CD4-positive, alpha-beta T cell treated with Interleukin-21 for 1 hour (primary cell): Measurements from ENCODE around the gene FIZ1.

Source experiments
- DNase-seq: peaks from one replicate; pipeline ENCODE4 v3.0.0-alpha.2; 2020

Gene FIZ1

DNA sequence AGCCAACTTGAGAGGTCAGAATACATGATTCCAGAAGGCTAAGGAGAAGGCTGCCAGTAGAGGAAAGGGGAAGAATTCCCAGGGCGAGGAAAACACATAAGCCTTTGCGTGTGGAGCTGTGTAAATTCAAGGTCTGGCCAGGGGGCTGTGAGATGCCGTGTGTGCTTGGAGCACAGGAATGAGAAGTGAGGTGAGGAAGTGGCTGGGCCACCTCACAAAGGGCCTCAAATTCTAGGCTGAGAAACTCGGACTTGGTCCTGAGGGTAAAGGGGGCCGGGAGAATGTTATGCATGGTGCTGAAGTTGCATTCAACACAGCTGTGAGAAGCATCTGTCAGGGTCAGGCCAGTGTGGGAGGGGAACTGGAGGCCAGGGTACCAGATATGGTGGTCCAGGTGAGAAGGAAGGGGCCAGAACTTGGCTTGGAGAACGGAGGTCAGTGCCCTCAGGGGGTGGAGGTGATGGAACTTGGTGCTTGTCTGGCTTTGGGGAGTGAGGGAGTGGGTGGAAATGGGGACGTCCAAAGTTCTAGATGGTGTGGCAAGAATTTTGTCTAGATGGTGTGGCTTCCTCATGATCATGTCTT is 36.6 kb upstream of the FIZ1 start:
- no peak for DNase-seq

DNA sequence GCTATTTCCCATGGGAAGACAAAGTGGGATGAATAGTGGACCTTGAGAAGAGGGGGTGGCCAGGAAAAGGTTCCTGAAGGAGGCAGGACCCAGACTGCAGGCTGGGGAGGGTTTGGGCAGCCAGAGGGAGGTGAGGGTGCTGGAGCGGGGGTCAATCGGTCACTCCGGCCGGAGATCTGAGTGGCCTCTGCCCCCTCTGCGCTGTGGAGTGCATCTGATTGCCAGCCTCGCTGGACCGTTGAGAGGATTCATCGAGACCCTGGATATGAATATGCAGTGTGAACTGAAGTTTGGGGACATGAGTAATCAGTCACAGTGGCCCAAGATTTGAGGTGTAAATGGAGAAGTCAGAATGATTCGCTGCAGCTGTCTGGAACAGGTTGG is 36.0 kb upstream of the FIZ1 start:
- peak; percentile 30 for DNase-seq

- DNase-seq, result no peak
These were observed 34.5 kb upstream of the FIZ1 start for GRCh38 chr19:55633861-55634260.

DNA sequence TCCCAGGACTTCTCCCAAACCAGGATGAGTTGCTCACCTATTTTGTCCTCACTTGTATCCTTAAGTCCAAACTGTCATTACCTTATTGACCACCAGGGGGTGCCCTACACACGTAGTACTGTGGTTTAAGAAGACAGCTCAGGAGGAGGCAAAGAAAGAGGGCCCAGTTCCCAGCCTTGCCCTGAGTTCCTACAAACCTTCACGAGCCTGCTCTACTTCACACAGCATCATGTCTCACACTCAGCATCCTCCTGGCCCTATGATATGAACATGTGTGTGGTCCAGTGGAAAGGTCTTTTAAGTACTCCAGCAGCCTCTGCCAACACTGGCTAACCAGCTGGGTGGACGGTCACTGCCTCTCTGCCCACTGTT is 33.1 kb upstream of the FIZ1 start:
- peak; percentile 93 for DNase-seq

DNA sequence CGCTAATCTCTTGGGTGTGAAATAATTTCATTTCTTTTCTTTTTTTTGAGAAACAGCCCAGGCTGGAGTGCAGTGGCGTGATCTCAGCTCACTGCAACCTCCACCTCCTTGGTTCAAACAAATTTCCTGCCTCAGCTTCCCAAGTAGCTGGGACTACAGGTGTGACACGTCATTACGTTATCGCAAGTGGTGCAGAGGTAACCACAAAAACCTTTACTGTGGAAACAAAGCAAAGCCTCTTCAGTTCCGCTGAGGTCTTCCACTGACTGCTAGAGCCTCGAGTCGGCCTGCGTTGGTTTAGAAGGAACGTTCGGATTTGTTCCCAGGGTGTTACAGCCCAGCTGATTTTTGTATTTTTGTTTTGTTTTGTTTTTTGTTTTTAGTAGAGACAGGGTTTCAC is 27.0 kb upstream of the FIZ1 start:
- peak; percentile 84 for DNase-seq

DNA sequence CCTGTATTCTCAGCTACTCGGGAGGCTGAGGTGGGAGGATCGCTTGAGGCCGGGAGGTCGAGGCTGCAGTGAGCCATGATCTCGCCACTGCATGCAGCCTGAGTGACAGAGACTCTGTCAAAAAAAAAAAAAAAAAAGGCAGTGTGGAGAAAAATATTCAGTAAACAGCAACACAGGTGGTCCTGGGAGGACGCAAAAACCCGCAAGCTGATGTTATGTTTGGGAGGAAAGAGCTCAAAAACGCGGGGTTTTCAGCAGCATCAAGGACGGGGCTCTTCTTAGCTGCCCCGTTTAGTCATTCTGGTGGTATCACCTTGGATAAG is 25.6 kb upstream of the FIZ1 start:
- no peak for DNase-seq

DNA sequence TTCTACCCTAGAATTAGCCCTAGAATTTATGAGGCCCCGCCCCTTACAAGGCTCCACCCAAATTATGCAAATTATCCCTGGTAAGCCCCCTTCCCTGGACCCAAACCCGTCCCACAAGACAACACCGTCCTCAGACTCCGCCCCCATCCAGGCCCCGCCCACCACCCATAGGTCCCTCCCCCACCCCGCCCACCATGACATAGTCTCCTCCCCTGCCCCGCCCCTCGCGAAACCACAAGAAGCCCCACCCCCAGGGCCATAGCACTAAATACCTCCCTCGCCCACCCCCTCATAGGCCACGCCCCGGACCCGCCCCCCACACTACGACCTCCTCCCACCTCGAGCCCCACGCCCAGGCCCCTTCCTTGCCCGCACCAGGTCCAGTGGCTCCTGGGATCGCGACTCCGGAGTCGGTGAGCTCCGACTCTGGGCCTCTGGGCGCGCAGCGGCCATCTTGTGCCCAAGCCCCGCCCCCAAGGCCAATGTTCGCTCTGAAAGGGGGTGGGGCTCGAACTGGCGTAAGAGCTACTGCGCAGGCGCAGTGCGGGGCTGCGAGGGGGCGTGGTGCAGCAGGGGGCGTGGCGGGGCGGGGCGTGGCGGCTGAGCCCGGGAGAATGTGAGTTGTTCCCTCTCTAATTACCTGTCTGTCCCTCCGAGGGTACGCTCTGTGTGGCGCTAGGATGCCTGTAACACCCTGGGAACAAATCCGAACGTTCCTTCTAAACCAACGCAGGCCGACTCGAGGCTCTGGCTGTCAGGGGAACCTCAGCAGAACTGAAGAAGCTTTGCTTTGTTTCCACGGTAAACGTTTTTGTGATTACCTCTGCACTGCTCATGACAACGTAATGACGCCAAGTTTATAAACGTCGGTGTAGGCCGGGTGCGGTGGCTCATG is 25.0 kb upstream of the FIZ1 start, which contains the start of gene ZNF784:
Gene ZNF784 (minus strand): TSS at position 458 of the 895 bp plus-strand sequence. CDS start 5 bp downstream, at position 453.
- DNase-seq, result peak; percentile 91

DNA sequence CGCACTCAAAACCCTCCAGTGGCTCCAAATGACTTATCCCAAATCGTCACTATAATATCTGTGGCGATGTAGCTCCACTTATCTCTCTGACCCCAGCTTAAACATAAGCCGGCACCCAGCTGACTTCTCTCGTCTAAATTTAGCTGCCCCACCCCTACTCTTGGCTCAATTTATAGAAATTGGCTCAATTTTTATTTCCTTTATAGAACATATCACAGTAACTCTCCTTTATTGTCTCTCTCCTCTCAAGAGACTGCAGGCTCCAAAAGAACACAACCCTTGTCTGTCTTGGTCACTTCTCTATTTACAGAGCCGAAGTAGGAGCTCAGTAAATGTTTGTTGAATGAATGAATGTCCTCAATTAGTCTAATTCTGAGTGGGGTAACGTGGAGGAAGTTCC is 24.2 kb upstream of the FIZ1 start:
- DNase-seq, result no peak

- no peak for DNase-seq
These were observed 23.8 kb upstream of the FIZ1 start for GRCh38 chr19:55623130-55623529.

- DNase-seq, result no peak
These were observed 23.1 kb upstream of the FIZ1 start for GRCh38 chr19:55622242-55622969.

DNA sequence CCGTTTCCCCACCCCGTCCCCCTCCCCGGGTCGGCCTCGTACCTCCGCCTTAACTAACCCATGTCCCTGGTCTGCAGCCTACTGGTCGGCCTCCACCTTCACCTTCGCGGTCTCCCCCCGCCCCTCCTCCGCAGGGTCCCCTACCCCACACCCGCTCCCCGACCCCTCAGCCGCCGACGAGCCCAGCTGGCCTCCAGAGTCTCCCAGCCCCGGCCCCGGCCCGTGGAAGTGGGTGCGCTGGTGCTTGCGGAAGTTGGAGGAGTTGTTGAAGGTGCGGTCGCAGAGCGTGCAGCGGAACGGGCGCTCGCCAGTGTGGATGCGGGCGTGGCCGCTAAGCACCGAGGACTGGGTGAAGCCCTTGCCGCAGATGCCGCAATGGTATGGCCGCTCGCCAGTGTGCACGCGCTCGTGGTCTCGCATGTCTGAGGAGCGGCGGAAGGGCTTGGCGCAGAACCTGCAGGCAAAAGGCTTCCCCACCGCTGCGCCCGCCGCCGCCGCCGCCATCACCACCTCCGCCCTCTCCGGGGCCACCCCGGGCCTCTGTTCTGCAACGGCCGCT is 22.4 kb upstream of the FIZ1 start:
- no peak for DNase-seq

DNA sequence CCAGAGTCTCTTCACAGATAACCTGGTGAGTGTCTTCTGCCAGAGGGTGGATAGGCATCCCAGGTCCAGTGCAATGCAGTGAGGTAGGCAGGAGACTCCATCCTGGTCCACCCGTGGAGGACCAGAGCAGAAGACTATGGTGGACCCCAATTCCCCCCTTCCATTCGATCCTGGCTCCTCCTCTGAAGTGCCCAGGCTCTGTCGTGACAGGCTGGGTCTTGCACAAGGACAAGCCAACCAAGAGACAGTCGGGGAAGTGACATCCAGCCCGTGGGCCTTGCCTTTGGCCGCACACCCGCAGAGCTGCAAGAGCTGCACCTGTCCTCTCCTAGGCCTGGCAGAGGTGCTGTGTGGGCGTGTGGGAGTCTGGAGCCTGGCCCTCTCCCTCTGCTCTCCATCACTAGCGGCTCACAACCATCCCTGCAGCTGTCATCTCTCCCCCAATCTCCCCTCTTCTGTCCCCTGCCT is 21.9 kb upstream of the FIZ1 start:
- DNase-seq, result no peak

GRCh38 chr19:55620410-55621204 is 21.3 kb upstream of the FIZ1 start:
- peak; percentile 34 for DNase-seq

DNA sequence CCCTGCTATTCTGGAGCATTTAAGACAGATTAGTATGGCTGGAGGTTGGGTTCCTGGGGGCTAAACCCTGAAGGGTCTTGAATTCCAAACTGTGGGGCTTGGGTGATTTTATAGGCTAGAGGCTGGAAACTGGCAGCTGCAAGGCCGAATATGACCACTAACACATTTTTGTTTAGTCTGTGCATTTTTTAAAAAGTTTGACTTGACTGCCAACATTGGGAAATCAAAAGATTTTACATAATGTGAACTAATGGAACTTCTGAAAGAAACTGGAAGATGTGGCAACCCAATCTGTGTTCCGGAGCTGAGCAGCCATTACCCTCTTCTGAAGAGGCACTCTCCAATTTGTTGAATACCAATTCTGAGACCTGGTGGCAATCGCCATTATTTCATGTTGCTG is 20.0 kb upstream of the FIZ1 start:
- no peak for DNase-seq

DNA sequence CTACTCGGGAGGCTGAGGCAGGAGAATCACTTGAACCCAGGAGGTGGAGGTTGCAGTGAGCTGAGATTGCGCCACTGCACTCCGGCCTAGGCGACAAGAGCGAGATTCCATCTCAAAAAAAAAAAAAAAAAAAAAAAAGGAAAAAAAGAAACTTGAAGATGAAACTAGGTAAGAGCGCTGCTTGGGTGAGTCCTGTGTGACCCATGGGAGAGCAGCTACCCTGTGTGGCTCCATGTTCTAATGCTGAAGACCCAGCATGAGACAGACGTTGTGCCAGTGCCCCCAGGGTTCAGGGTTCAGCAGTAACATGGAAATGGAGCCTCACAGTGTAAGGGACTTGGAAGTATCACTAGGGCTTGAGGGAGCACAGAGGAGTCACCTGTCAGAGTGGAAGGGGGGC is 19.1 kb upstream of the FIZ1 start:
- no peak for DNase-seq

DNA sequence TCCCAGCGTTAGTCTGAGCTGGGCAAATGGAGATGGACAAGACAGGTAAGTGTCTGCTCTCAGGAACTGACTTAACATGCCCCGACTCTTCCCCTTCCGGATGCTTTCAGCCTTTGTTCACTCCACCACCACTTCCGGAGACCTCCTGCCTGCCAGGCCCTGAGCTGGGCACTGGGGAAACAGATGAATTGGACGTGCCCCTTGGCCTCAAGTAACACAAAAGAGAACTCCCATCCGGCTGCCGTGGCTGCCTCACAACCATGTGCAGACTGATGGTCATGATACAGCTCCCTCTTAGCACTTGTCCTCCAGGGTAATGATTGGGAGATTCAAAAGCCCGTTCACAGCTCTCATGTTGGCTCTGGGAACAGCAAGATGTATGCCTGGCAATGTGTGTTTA is 18.1 kb upstream of the FIZ1 start:
- no peak for DNase-seq

DNA sequence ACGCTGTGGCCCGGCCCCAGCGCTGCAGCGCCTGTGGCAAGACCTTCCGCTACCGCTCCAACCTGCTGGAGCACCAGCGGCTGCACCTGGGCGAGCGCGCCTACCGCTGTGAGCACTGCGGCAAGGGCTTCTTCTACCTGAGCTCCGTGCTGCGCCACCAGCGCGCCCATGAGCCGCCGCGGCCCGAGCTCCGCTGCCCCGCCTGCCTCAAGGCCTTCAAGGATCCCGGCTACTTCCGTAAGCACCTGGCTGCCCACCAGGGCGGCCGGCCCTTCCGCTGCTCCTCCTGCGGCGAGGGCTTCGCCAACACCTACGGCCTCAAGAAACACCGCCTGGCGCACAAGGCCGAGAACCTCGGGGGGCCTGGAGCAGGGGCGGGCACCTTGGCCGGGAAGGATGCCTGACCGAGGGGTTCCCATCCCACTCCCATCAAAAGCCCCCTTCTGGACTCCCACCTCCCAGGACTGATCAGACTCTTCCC is 17.1 kb upstream of the FIZ1 start:
- no peak for DNase-seq

DNA sequence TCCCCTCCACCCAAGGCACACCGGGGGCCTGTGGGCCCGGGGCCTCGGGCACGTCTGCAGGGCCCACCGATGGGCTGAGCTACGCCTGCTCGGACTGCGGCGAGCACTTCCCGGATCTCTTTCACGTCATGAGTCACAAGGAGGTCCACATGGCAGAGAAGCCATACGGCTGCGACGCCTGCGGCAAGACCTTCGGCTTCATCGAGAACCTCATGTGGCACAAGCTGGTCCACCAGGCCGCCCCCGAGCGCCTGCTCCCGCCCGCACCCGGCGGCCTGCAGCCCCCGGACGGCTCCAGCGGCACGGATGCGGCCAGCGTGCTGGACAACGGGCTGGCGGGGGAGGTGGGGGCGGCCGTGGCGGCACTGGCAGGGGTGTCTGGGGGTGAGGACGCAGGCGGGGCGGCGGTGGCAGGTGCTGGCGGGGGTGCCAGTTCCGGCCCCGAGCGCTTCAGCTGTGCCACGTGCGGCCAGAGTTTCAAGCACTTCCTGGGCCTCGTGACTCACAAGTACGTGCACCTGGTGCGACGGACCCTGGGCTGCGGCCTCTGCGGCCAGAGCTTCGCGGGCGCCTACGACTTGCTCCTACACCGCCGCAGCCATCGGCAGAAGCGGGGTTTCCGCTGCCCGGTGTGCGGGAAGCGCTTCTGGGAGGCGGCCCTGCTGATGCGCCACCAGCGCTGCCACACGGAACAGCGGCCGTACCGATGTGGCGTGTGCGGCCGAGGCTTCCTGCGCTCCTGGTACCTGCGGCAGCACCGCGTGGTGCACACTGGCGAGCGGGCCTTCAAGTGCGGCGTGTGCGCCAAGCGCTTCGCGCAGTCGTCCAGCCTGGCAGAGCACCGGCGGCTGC is 16.5 kb upstream of the FIZ1 start:
- no peak for DNase-seq

GRCh38 chr19:55614711-55615542 is 15.6 kb upstream of the FIZ1 start:
- no peak for DNase-seq

DNA sequence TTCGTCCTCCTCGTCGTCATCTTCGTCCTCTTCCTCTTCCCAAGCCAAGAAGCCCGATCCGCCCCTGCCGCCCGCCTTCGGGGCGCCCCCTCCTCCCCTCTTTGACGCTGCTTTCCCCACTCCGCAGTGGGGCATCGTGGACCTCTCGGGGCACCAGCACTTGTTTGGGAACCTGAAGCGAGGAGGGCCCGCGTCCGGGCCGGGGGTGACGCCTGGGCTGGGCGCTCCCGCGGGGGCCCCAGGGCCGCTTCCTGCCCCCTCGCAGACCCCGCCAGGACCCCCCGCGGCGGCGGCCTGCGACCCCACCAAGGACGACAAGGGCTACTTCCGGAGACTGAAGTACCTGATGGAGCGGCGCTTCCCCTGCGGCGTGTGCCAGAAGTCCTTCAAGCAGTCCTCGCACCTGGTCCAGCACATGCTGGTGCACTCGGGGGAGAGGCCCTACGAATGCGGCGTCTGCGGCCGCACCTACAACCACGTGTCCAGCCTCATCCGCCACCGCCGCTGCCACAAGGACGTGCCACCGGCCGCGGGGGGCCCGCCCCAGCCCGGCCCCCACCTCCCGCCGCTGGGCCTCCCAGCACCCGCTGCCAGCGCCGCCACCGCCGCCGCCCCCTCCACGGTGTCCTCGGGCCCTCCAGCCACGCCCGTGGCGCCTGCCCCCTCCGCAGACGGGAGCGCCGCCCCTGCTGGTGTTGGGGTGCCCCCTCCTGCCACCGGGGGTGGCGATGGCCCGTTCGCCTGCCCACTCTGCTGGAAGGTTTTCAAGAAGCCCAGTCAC is 14.8 kb upstream of the FIZ1 start:
- no peak for DNase-seq
